Endothelial cell (in vitro differentiated cells): Measurements from ENCODE around the gene TCERG1. TPM values are rescaled to one million over a fixed set of nuclear protein-coding genes. Genes with fewer than 3 reads are reported as not detected.
A peak's percentile ranks its signal among the peaks of the same experiment; 100 is the strongest.

Experiments
- DNase-seq: peaks from one replicate; pipeline ENCODE4 v3.0.0; 2021; ENCODE audit warnings: low spot score
- H3K27ac Mint-ChIP-seq: one replicate; pipeline ENCODE4 v1.8.0; 2021; ENCODE audit warnings: mixed read lengths, inconsistent platforms; ENCODE audit not compliant: unreplicated experiment
- H3K27me3 Mint-ChIP-seq: one replicate; pipeline ENCODE4 v1.8.0; 2021; ENCODE audit warnings: mild to moderate bottlenecking, moderate library complexity, mixed read lengths, inconsistent platforms; ENCODE audit not compliant: unreplicated experiment
- H3K36me3 Mint-ChIP-seq: one replicate; pipeline ENCODE4 v1.8.0; 2021; ENCODE audit warnings: mild to moderate bottlenecking, low read depth, mixed read lengths, inconsistent platforms; ENCODE audit not compliant: unreplicated experiment
- H3K4me1 Mint-ChIP-seq: one replicate; pipeline ENCODE4 v1.8.0; 2021; ENCODE audit warnings: mild to moderate bottlenecking, mixed read lengths, inconsistent platforms; ENCODE audit not compliant: unreplicated experiment
- H3K4me3 Mint-ChIP-seq: one replicate; pipeline ENCODE4 v1.8.0; 2021; ENCODE audit warnings: mild to moderate bottlenecking, mixed read lengths, inconsistent platforms; ENCODE audit not compliant: unreplicated experiment
- H3K9me3 Mint-ChIP-seq: one replicate; pipeline ENCODE4 v1.8.0; 2021; ENCODE audit warnings: mixed read lengths, inconsistent platforms; ENCODE audit not compliant: unreplicated experiment
- total RNA-seq: library from RNA; stranded (reverse); fragmentation: NEBNext Ultra II Directional; extraction: Animal tissue kit (Norgen Biotek cat#: 25700); gene quantifications from one replicate; pipeline ENCODE4 v1.2.1, GENCODE V29; 2021; ENCODE audit not compliant: unreplicated experiment
- TF ChIP-seq, protein P1 (sequence below): fragments of 200-600 bp; sonication (generic); IDR thresholded peaks from one replicate; pipeline ENCODE4 v1.5.0; 2021; ENCODE audit warnings: antibody characterized with exemption; ENCODE audit not compliant: unreplicated experiment

Gene TCERG1
- total RNA-seq, 1 donor from 2014 or later, result 71.6 TPM

DNA sequence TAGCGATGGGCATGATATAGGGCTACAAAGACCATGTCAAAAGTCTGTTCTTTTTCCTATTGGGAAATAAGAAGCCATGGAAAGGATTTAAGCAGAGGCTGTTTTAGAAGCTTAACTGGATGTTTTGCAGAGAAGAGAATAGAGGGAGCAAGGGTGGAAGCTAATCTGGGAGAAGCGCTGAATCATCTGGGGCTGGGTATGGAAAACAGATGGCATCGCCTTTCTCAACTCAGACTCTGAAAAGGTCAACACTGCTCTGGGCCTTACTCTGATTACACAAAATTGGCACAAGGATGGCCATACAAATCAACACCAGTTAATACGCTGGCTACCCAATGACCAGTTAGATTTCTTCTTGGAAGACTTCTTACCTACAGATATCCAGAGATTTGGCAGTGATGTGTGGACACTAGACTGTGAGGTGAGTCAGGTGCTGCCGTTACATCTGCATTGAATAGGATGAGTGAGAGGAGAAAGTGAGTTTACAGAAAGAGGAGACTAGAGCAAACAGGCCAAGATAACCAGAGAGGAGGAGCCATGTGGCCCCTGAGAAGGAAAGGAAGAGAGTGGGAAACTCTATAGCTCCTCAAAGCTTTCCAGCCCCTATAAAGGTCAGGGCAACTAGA, 6.2 kb upstream of the TCERG1 start:
- TF ChIP-seq, protein P1, sequence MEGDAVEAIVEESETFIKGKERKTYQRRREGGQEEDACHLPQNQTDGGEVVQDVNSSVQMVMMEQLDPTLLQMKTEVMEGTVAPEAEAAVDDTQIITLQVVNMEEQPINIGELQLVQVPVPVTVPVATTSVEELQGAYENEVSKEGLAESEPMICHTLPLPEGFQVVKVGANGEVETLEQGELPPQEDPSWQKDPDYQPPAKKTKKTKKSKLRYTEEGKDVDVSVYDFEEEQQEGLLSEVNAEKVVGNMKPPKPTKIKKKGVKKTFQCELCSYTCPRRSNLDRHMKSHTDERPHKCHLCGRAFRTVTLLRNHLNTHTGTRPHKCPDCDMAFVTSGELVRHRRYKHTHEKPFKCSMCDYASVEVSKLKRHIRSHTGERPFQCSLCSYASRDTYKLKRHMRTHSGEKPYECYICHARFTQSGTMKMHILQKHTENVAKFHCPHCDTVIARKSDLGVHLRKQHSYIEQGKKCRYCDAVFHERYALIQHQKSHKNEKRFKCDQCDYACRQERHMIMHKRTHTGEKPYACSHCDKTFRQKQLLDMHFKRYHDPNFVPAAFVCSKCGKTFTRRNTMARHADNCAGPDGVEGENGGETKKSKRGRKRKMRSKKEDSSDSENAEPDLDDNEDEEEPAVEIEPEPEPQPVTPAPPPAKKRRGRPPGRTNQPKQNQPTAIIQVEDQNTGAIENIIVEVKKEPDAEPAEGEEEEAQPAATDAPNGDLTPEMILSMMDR, result no peak
- Mint-ChIP-seq H3K27ac (no peak overlapping the region), H3K4me1 (no peaks in the 10 kb centered on the region), H3K27me3 (no peaks in the 10 kb centered on the region), H3K4me3 (no peak overlapping the region), H3K36me3 (no peaks in the 10 kb centered on the region), H3K9me3 (no peaks in the 10 kb centered on the region)
- DNase-seq, result no peak

DNA sequence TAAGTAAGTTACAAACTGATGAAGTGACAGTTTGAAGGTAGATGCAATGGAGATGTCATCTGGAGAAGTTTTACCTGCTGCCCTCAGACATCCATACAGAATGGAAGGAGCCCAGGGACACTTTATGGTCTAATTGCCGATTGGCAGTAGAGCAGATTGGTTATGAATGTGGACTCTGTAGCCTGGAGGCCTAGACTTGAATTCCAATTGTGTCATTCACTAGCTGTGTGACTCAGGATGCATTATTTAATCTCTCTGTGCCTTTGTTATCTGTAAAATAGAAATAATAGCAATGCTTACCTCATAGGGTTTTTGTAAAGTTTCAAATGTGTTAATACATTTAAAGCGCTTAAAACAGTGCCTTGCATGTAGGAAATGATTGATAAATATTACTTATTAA, 5.2 kb upstream of the TCERG1 start:
- TF ChIP-seq, protein P1, result no peak
- no peaks in the 10 kb centered on the region for H3K9me3 Mint-ChIP-seq
- no peaks in the 10 kb centered on the region for H3K27me3 Mint-ChIP-seq
- no peak overlapping the region for H3K4me3 Mint-ChIP-seq
- H3K27ac Mint-ChIP-seq, result no peak overlapping the region
- H3K4me1 Mint-ChIP-seq, result peaks cover 2% of the 10 kb centered on the region
- H3K36me3 Mint-ChIP-seq, result no peaks in the 10 kb centered on the region
- no peak for DNase-seq

DNA sequence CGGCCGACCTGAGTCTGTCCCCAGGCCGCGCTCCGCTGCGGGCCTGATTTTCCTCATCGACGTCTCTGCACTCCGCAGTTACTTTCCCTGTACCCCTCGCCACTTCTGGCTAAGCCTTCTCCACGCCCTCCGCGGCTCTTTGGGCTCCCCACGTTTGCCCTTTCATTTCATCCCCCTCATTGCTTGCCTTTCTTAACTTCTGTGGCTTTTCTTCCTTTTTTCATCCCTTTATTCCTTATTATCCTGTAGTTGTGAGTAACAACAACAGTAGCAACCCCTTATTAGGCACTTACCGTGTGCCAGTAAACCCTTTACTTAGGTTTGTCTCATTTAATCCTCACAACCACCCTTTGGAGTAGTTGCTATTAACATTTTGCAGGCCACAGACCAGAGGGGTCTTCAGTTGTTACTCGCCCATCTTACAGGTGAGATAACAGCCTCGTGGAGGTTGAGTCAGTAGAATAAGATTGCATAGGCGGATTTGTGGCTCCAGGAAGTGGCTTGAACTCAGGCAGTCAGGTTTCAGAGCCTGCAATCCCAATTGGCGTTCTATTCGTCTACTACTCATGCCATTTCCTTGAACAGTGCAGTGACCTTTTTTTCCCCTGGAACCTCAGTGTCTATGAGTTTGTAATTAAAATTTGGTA, 724 bp downstream of the TCERG1 start:
- peak overlapping the region; percentile 96 for H3K27ac Mint-ChIP-seq
- peaks cover 4% of the 10 kb centered on the region for H3K36me3 Mint-ChIP-seq
- H3K4me1 Mint-ChIP-seq, result peaks cover 27% of the 10 kb centered on the region
- no peaks in the 10 kb centered on the region for H3K9me3 Mint-ChIP-seq
- peak overlapping the region; percentile 98 for H3K4me3 Mint-ChIP-seq
- TF ChIP-seq, protein P1, result no peak
- H3K27me3 Mint-ChIP-seq, result peaks cover 2% of the 10 kb centered on the region
- DNase-seq, result no peak

DNA sequence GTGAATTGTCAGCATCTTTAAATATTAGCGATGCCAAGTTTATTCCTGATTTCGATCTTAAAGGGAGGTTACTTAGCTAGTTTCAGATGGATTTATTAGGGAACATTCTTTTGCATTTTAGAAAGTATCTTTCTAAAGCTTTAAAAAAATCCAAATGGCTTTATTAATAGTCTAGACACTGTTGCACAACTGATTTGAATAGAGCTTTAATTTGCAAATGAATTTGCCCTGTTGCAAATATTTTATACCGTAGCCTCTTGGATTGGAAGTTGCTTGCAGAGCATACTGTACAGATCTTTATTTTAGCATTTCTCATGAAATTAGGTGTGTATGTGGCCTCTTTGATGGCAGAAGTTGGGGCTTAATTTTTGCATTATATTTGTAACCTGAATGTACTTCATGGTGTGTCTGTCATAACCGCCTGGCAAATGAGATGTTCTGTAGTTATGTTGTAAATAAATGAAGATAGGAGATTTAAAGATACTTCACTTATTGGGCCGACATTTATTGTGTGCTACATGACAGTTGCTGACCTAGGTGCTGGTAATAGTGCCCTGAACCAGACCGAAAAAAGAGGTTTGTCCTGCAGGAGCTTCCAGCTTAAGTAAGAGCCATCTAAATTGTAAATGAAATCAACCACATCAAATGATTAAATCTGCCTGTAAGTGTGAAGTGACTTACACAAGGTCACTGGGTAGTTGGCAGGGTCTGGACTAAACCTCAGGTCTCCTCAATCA, 1.8 kb downstream of the TCERG1 start:
- Mint-ChIP-seq H3K4me3 (no peak overlapping the region), H3K4me1 (peaks cover 27% of the 10 kb centered on the region), H3K27me3 (peaks cover 2% of the 10 kb centered on the region), H3K9me3 (no peaks in the 10 kb centered on the region), H3K27ac (no peak overlapping the region), H3K36me3 (peaks cover 4% of the 10 kb centered on the region)
- TF ChIP-seq, protein P1, result no peak
- no peak for DNase-seq

DNA sequence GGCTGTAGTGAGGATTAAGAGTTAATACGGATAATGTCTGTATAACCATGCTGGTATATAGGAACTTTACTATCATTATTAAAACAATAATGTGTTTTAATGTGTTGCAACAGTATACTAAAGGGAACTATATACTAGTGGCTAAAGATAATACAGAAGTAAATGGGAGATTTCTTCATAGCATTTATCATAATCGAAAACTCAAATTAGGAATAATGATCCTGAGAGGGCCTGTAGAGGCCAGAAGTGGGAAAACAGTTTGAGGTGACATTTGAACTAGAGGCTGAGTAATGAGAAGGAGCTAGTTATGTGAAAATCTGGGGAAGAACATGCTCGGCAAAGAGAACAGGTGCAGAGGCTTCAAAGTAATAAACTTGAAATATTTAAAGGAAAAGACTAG, 2.9 kb downstream of the TCERG1 start:
- Mint-ChIP-seq H3K4me3 (no peak overlapping the region), H3K9me3 (no peaks in the 10 kb centered on the region), H3K27me3 (peaks cover 2% of the 10 kb centered on the region), H3K36me3 (peaks cover 4% of the 10 kb centered on the region), H3K4me1 (peaks cover 27% of the 10 kb centered on the region), H3K27ac (no peak overlapping the region)
- no peak for DNase-seq
- TF ChIP-seq, protein P1, result no peak
